Left renal cortex interstitium (tissue), 4 donors: Measurements from ENCODE around the gene NPFF. TPM values are rescaled to one million over a fixed set of nuclear protein-coding genes. Genes with fewer than 3 reads are reported as not detected.

Experiments
- DNase-seq, 4 donors: peaks; one replicate each; pipeline ENCODE4 v3.0.0-alpha.2; 2013; ENCODE audit warnings: low read depth in 4 of 4, low spot score in 2 of 4, missing footprints in 1 of 4
- polyA plus RNA-seq, 4 donors: library from polyadenylated mRNA; unstranded; fragments of 120-200 nt; gene quantifications; one replicate each; pipeline ENCODE4 v1.2.1, GENCODE V29; 2013; ENCODE audit not compliant: insufficient read length in 4 of 4

Gene NPFF
- polyA plus RNA-seq, 4 donors: 0.73 to 1.3 TPM; not detected in 2

- DNase-seq: no peak
Measured at GRCh38 chr12:53479331-53479730, 28.0 kb downstream of the NPFF start.

GRCh38 chr12:53478865-53479264 lies 28.4 kb downstream of the NPFF start:
- DNase-seq: no peak

GRCh38 chr12:53476769-53477209 lies 30.5 kb downstream of the NPFF start:
- DNase-seq: no peak

- no peak for DNase-seq
Measured at GRCh38 chr12:53474819-53475218, 32.5 kb downstream of the NPFF start.

GRCh38 chr12:53474077-53474476 lies 33.2 kb downstream of the NPFF start:
- DNase-seq: no peak

GRCh38 chr12:53472056-53472582 lies 35.2 kb downstream of the NPFF start:
- DNase-seq: no peak

- no peak for DNase-seq
Measured at GRCh38 chr12:53468282-53468681, 39.0 kb downstream of the NPFF start.

- no peak for DNase-seq
Measured at GRCh38 chr12:53467880-53468279, 39.4 kb downstream of the NPFF start.

- DNase-seq: no peak
Measured at GRCh38 chr12:53467082-53467481, 40.2 kb downstream of the NPFF start.

GRCh38 chr12:53466640-53467039 lies 40.6 kb downstream of the NPFF start:
- no peak for DNase-seq

GRCh38 chr12:53465679-53466078 lies 41.6 kb downstream of the NPFF start:
- DNase-seq: no peak

- DNase-seq: no peak
Measured at GRCh38 chr12:53464685-53465418, 42.4 kb downstream of the NPFF start.

GRCh38 chr12:53463802-53464560 lies 43.3 kb downstream of the NPFF start:
- no peak for DNase-seq

- DNase-seq: no peak
Measured at GRCh38 chr12:53462935-53463334, 44.3 kb downstream of the NPFF start.

GRCh38 chr12:53461591-53461990 lies 45.7 kb downstream of the NPFF start:
- DNase-seq: no peak

- no peak for DNase-seq
Measured at GRCh38 chr12:53461059-53461458, 46.2 kb downstream of the NPFF start.

- DNase-seq: no peak
Measured at GRCh38 chr12:53459097-53459496, 48.2 kb downstream of the NPFF start.

Other genes starting within 250 kb of the NPFF start
- 10 to 100 TPM in 2 of 4 donors, 1 to 10 TPM in 2; 8.7 to 18.1 (median 11.4) TPM for gene ESPL1, start 239.2 kb downstream of the NPFF start, polyA plus RNA-seq
- 100 to 1,000 TPM; 589 to 875 (median 641) TPM for gene PFDN5, start 211.9 kb downstream of the NPFF start, polyA plus RNA-seq
- 10 to 100 TPM; 48.4 to 60.0 (median 57.7) TPM for gene MYG1, start 207.8 kb downstream of the NPFF start, polyA plus RNA-seq
- 10 to 100 TPM; 68.2 to 95.5 (median 83.3) TPM for gene AAAS, start 185.9 kb downstream of the NPFF start, polyA plus RNA-seq
- under 1 TPM; 0.21 to 0.41 (median 0.29) TPM for gene SP7, start 171.1 kb downstream of the NPFF start, polyA plus RNA-seq
- 10 to 100 TPM; 65.1 to 84.2 (median 78.0) TPM for gene SP1, start 127.3 kb downstream of the NPFF start, polyA plus RNA-seq
- gene AMHR2, start 83.6 kb downstream of the NPFF start, polyA plus RNA-seq: under 1 TPM; 0.24 to 0.65 (median 0.45) TPM
- 100 to 1,000 TPM; 159 to 202 (median 174) TPM for gene PRR13, start 65.8 kb downstream of the NPFF start, polyA plus RNA-seq
- 1,000 to 10,000 TPM in 3 of 4 donors, 100 to 1,000 TPM in 1; 971 to 1,152 (median 1,079) TPM for gene PCBP2, start 55.4 kb downstream of the NPFF start, polyA plus RNA-seq
- gene MAP3K12, start 8.0 kb downstream of the NPFF start, polyA plus RNA-seq: 10 to 100 TPM; 17.6 to 37.8 (median 28.6) TPM
- gene TARBP2, start 6.2 kb downstream of the NPFF start, polyA plus RNA-seq: 10 to 100 TPM; 40.6 to 60.3 (median 53.4) TPM
- 10 to 100 TPM; 35.6 to 47.6 (median 44.7) TPM for gene ATF7, start 118.9 kb upstream of the NPFF start, polyA plus RNA-seq
- 100 to 1,000 TPM; 557 to 624 (median 590) TPM for gene ATP5MC2, start 168.6 kb upstream of the NPFF start, polyA plus RNA-seq
- 100 to 1,000 TPM; 111 to 148 (median 133) TPM for gene CALCOCO1, start 220.0 kb upstream of the NPFF start, polyA plus RNA-seq
- under 1 TPM in 3 of 4 donors, not detected in 1; 0.24 to 0.44 (median 0.32) TPM for gene CISTR, start 244.5 kb upstream of the NPFF start, polyA plus RNA-seq